MM.1S (cell line): ENCODE data around the gene KCNJ16.

Source experiments
- EZH2 ChIP-seq: fragments of 300-600 bp; sonication (generic); optimal IDR thresholded peaks from 2 replicates; pipeline ENCODE3; 2017; ENCODE audit warnings: low read depth, mild to moderate bottlenecking, antibody characterized with exemption, low read length, mixed read lengths
- EZH2phosphoT487 ChIP-seq: fragments of 300-600 bp; sonication (generic); IDR thresholded peaks from 2 replicates; pipeline ENCODE4 v1.6.1; 2018; ENCODE audit warnings: antibody characterized with exemption, low read length
- TF ChIP-seq, protein P1 (sequence below): fragments of 300-600 bp; sonication (generic); IDR thresholded peaks from 2 replicates; pipeline ENCODE4 v1.5.1; 2016; ENCODE audit warnings: antibody characterized with exemption, low read length, mixed read lengths

DNA sequence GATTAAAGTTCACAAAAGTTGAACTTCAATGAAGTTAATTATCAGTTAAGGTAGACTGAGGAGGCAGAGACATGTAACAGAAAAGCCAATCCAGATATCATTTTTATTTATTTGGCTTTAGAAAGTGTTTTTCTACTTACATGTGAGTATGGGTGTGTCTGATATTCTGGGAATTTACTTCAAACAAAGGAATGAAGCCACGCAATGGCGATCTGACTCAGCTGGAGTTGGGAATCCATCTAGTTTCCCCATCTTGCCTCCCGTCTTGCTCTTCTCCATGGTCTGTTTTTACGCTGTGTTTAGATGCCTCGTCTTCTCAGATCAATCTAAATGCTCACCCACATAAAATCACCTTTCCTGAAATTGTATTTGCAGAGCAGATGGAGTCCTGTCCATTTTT lies 1.7 kb upstream of the KCNJ16 start:
- TF ChIP-seq, protein P1, sequence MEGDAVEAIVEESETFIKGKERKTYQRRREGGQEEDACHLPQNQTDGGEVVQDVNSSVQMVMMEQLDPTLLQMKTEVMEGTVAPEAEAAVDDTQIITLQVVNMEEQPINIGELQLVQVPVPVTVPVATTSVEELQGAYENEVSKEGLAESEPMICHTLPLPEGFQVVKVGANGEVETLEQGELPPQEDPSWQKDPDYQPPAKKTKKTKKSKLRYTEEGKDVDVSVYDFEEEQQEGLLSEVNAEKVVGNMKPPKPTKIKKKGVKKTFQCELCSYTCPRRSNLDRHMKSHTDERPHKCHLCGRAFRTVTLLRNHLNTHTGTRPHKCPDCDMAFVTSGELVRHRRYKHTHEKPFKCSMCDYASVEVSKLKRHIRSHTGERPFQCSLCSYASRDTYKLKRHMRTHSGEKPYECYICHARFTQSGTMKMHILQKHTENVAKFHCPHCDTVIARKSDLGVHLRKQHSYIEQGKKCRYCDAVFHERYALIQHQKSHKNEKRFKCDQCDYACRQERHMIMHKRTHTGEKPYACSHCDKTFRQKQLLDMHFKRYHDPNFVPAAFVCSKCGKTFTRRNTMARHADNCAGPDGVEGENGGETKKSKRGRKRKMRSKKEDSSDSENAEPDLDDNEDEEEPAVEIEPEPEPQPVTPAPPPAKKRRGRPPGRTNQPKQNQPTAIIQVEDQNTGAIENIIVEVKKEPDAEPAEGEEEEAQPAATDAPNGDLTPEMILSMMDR: no peak
- TF ChIP-seq EZH2phosphoT487: no peak
- TF ChIP-seq EZH2: no peak
